Brain pericyte (primary cell): Measurements from ENCODE around the gene MTCH1.
"Not testable (repeated sequence)": the region's sequence is repeated elsewhere in the genome, so short reads cannot be mapped to it uniquely, and the experiment has no call there.

ENCODE experiments used
- DNase-seq: peaks from one replicate; pipeline ENCODE4 v3.0.0-alpha.2; 2012; ENCODE audit warnings: low read depth, low spot score

Gene MTCH1

GRCh38 chr6:36954262-36954931 lies 31.6 kb downstream of the MTCH1 start, which contains the start of gene PI16:
Gene PI16 (plus strand): TSS chr6:36954738. CDS start chr6:36954761, 23 bp downstream.
- no peak for DNase-seq

GRCh38 chr6:36953931-36954261 lies 32.1 kb downstream of the MTCH1 start:
- DNase-seq = no peak

GRCh38 chr6:36949636-36950035 lies 36.4 kb downstream of the MTCH1 start:
- DNase-seq = no peak

- DNase-seq = not testable (repeated sequence)
Measured at GRCh38 chr6:36949076-36949475, 36.9 kb downstream of the MTCH1 start.

GRCh38 chr6:36947570-36948351 lies 38.2 kb downstream of the MTCH1 start:
- no peak for DNase-seq

GRCh38 chr6:36946526-36946925 lies 39.5 kb downstream of the MTCH1 start:
- no peak for DNase-seq

- no peak for DNase-seq
Measured at GRCh38 chr6:36945301-36945700, 40.7 kb downstream of the MTCH1 start.

GRCh38 chr6:36944650-36945049 lies 41.3 kb downstream of the MTCH1 start:
- no peak for DNase-seq

- DNase-seq = not testable (repeated sequence)
Measured at GRCh38 chr6:36942329-36942728, 43.7 kb downstream of the MTCH1 start.

GRCh38 chr6:36941561-36941960 lies 44.4 kb downstream of the MTCH1 start:
- DNase-seq = not testable (repeated sequence)

GRCh38 chr6:36940027-36940426 lies 46.0 kb downstream of the MTCH1 start:
- DNase-seq = no peak

GRCh38 chr6:36939005-36939404 lies 47.0 kb downstream of the MTCH1 start:
- not testable (repeated sequence) for DNase-seq

- no peak for DNase-seq
Measured at GRCh38 chr6:36938536-36938935, 47.5 kb downstream of the MTCH1 start.

GRCh38 chr6:36937896-36938295 lies 48.1 kb downstream of the MTCH1 start:
- DNase-seq = no peak

GRCh38 chr6:36936824-36937223 lies 49.2 kb downstream of the MTCH1 start:
- DNase-seq = no peak

GRCh38 chr6:36934901-36935300 lies 51.1 kb downstream of the MTCH1 start:
- DNase-seq = no peak

- no peak for DNase-seq
Measured at GRCh38 chr6:36933519-36933918, 52.5 kb downstream of the MTCH1 start.

GRCh38 chr6:36933102-36933501 lies 52.9 kb downstream of the MTCH1 start:
- DNase-seq = no peak

- DNase-seq = no peak
Measured at GRCh38 chr6:36930483-36930882, 55.5 kb downstream of the MTCH1 start.

GRCh38 chr6:36929607-36930006 lies 56.4 kb downstream of the MTCH1 start:
- DNase-seq = no peak

- DNase-seq = no peak
Measured at GRCh38 chr6:36929152-36929551, 56.8 kb downstream of the MTCH1 start.

GRCh38 chr6:36928547-36928918 lies 57.5 kb downstream of the MTCH1 start:
- no peak for DNase-seq
